ENCODE measurements around the gene DNAJC18.

The DNAJC18 gene

GRCh38 chr5:139415869-139416268, 23.5 kb downstream of the DNAJC18 start:
- ATAC-seq, result no peak
- TF ChIP-seq ZC3H10 (CRISPR knock-in tag; IDR thresholded peaks at IDR 0.05), result no peak
- TF ChIP-seq TSHZ2 (CRISPR knock-in tag; IDR thresholded peaks at IDR 0.05), result no peak
- no peak for TF ChIP-seq ISL1 (CRISPR knock-in tag; IDR thresholded peaks at IDR 0.05)
- TF ChIP-seq GLIS3 (CRISPR knock-in tag; IDR thresholded peaks at IDR 0.05), result no peak
- TF ChIP-seq OSR1 (CRISPR knock-in tag; IDR thresholded peaks at IDR 0.05), result no peak
- no peak for TF ChIP-seq ESRRG (CRISPR knock-in tag; IDR thresholded peaks at IDR 0.05)
- no peak for TF ChIP-seq BACH2 (CRISPR knock-in tag; IDR thresholded peaks at IDR 0.05; ENCODE audit: borderline replicate concordance)
- no peak for TF ChIP-seq CSDC2 (CRISPR knock-in tag; IDR thresholded peaks at IDR 0.05)
- no peak for TF ChIP-seq ZFP3 (CRISPR knock-in tag; IDR thresholded peaks at IDR 0.05)
- no peak for TF ChIP-seq TCF4 (CRISPR knock-in tag; IDR thresholded peaks at IDR 0.05; ENCODE audit: borderline replicate concordance)
- TF ChIP-seq SNAI2 (CRISPR knock-in tag; IDR thresholded peaks at IDR 0.05), result no peak
- TF ChIP-seq PATZ1 (CRISPR knock-in tag; IDR thresholded peaks at IDR 0.05; ENCODE audit: borderline replicate concordance), result no peak
- TF ChIP-seq TOX (CRISPR knock-in tag; IDR thresholded peaks at IDR 0.05; ENCODE audit: borderline replicate concordance), result no peak
- no peak for TF ChIP-seq ZNF8 (CRISPR knock-in tag; IDR thresholded peaks at IDR 0.05)
- TF ChIP-seq CREB5 (CRISPR knock-in tag; IDR thresholded peaks at IDR 0.05; ENCODE audit: low read depth), result no peak

- no peak for ATAC-seq
These were observed 24.0 kb downstream of the DNAJC18 start for GRCh38 chr5:139415221-139415861.

More at GRCh38 chr5:139415221-139415861, 24.0 kb downstream of the DNAJC18 start:
- TF ChIP-seq PPARA (CRISPR knock-in tag; IDR thresholded peaks at IDR 0.05; ENCODE audit: borderline replicate concordance) (no peak), CSDC2 (CRISPR knock-in tag; IDR thresholded peaks at IDR 0.05) (no peak), ISL1 (CRISPR knock-in tag; IDR thresholded peaks at IDR 0.05) (no peak), TOX (CRISPR knock-in tag; IDR thresholded peaks at IDR 0.05; ENCODE audit: borderline replicate concordance) (no peak), ZC3H10 (CRISPR knock-in tag; IDR thresholded peaks at IDR 0.05) (no peak), ZFP30 (CRISPR knock-in tag; IDR thresholded peaks at IDR 0.05) (no peak), PATZ1 (CRISPR knock-in tag; IDR thresholded peaks at IDR 0.05; ENCODE audit: borderline replicate concordance) (no peak), ARNTL (CRISPR knock-in tag; IDR thresholded peaks at IDR 0.05; ENCODE audit: borderline replicate concordance, low read depth) (no peak), CREB5 (CRISPR knock-in tag; IDR thresholded peaks at IDR 0.05; ENCODE audit: low read depth) (no peak), GLIS3 (CRISPR knock-in tag; IDR thresholded peaks at IDR 0.05) (no peak), RARB (CRISPR knock-in tag; IDR thresholded peaks at IDR 0.05) (no peak)
